Measurements from ENCODE around the gene DGUOK.
A peak's percentile ranks its signal among the peaks of the same experiment; 100 is the strongest.

Gene DGUOK

GRCh38 chr2:73956218-73956865 is 29.7 kb downstream of the DGUOK start:
- no peak for DNase-seq

GRCh38 chr2:73961274-73961673 is 34.6 kb downstream of the DGUOK start:
- DNase-seq: no peak

GRCh38 chr2:73961823-73962615 is 35.3 kb downstream of the DGUOK start:
- no peak for DNase-seq

- DNase-seq: no peak
These were observed 36.1 kb downstream of the DGUOK start for GRCh38 chr2:73962798-73963197.

GRCh38 chr2:73963385-73964120 is 36.9 kb downstream of the DGUOK start:
- peak; percentile 43 for DNase-seq

- DNase-seq: no peak
These were observed 37.5 kb downstream of the DGUOK start for GRCh38 chr2:73964223-73964622.

- DNase-seq: no peak
These were observed 38.4 kb downstream of the DGUOK start for GRCh38 chr2:73965053-73965452.

GRCh38 chr2:73968357-73968937 is 41.8 kb downstream of the DGUOK start:
- no peak for DNase-seq

- no peak for DNase-seq
These were observed 42.7 kb downstream of the DGUOK start for GRCh38 chr2:73969356-73969755.

- no peak for DNase-seq
These were observed 43.6 kb downstream of the DGUOK start for GRCh38 chr2:73970141-73970803.

GRCh38 chr2:73970850-73971471 is 44.3 kb downstream of the DGUOK start:
- DNase-seq: peak; percentile 67

GRCh38 chr2:73971722-73972121 is 45.0 kb downstream of the DGUOK start:
- no peak for DNase-seq

- peak; percentile 81 for DNase-seq
These were observed 46.2 kb downstream of the DGUOK start for GRCh38 chr2:73972846-73973245.

- peak; percentile 43 for DNase-seq
These were observed 49.1 kb downstream of the DGUOK start for GRCh38 chr2:73975731-73976130.

GRCh38 chr2:73976803-73977202 is 50.1 kb downstream of the DGUOK start:
- no peak for DNase-seq

- DNase-seq: no peak
These were observed 50.8 kb downstream of the DGUOK start for GRCh38 chr2:73977466-73977865.

GRCh38 chr2:73979021-73979420 is 52.3 kb downstream of the DGUOK start:
- DNase-seq: no peak

- peak; percentile 65 for DNase-seq
These were observed 53.0 kb downstream of the DGUOK start for GRCh38 chr2:73979686-73980085.

GRCh38 chr2:73980566-73980965 is 53.9 kb downstream of the DGUOK start:
- no peak for DNase-seq

- DNase-seq: peak; percentile 52
These were observed 54.7 kb downstream of the DGUOK start for GRCh38 chr2:73981081-73982001.

- DNase-seq: no peak
These were observed 55.5 kb downstream of the DGUOK start for GRCh38 chr2:73982140-73982617.

All from MV-4-11 (cell line).